Transverse colon (tissue), 3 donors: Measurements from ENCODE around the gene FAM89B.

Source experiments
- CTCF ChIP-seq, 5 experiments: fragments of 200-600 bp in 3 of 5; fragments of 450-650 bp in 2 of 5; sonication (generic) in 3 of 5; IDR thresholded peaks; 1 replicate in 2 of 5; 2 replicates in 3 of 5; pipeline ENCODE4 v1.5.1; 2016 to 2017; ENCODE audit warnings: antibody characterized with exemption in 5 of 5, inconsistent platforms in 3 of 5, mild to moderate bottlenecking in 2 of 5, moderate library complexity in 1 of 5
- EP300 ChIP-seq: sonication (generic); formaldehyde crosslinking; IDR thresholded peaks from one replicate; pipeline ENCODE4 v1.6.1; 2017; ENCODE audit warnings: antibody characterized with exemption, low read depth
- POLR2A ChIP-seq: fragments of 450-650 bp; IDR thresholded peaks from one replicate; pipeline ENCODE4 v1.6.1; 2016; ENCODE audit warnings: antibody characterized with exemption, mild to moderate bottlenecking, moderate library complexity

GRCh38 chr11:65546217-65546958 lies 25.9 kb upstream of the FAM89B start:
- peak; percentile 62 for TF ChIP-seq POLR2A
- TF ChIP-seq CTCF (IDR thresholded peaks at IDR 0.05) = no peak
- TF ChIP-seq EP300 = no peak
